Sciatic nerve (tissue), 2 donors: ENCODE results near the gene BCAT1. TPM values are rescaled to one million over a fixed set of nuclear protein-coding genes. Genes with fewer than 3 reads are reported as not detected.
A peak's percentile ranks its signal among the peaks of the same experiment; 100 is the strongest.
"Not testable (repeated sequence)": the region's sequence is repeated elsewhere in the genome, so short reads cannot be mapped to it uniquely, and the experiment has no call there.

Experiments used
- ATAC-seq: fragments of 200-7000 bp; cut with Tn5 transposase; one replicate; pipeline ENCODE4 v1.9.1; 2020; ENCODE audit warnings: mild to moderate bottlenecking, moderate library complexity
- DNase-seq: peaks from one replicate; pipeline ENCODE4 v3.0.0-alpha.2; 2020; ENCODE audit warnings: low spot score
- intact Hi-C: fragments of 100-400 bp; cut with DNase I; formaldehyde crosslinking; loops from one replicate; pipeline ENCODE4 v1.14.2; 2022
- total RNA-seq: library from RNA; stranded (reverse); fragmentation: NEBNext Ultra II Directional; extraction: Animal tissue kit (Norgen Biotek cat#: 25700); gene quantifications from one replicate; pipeline ENCODE4 v1.2.1, GENCODE V29; 2021
- donor health status: DM: no; HTN: no; CAD: no.
- donor health status: DM: no; HTN: no; CAD: no.

BCAT1 gene
- total RNA-seq, 1 donor from 2014 or later = 15.2 TPM

GRCh38 chr12:24840046-24840800 lies 108.7 kb downstream of the BCAT1 start:
- DNase-seq = no peak
- intact Hi-C loops = no loop called here
- ATAC-seq = peak; percentile 38

GRCh38 chr12:24839268-24839791 lies 109.6 kb downstream of the BCAT1 start:
- intact Hi-C loops = no loop called here
- ATAC-seq = peak; percentile 55
- DNase-seq = no peak

DNA sequence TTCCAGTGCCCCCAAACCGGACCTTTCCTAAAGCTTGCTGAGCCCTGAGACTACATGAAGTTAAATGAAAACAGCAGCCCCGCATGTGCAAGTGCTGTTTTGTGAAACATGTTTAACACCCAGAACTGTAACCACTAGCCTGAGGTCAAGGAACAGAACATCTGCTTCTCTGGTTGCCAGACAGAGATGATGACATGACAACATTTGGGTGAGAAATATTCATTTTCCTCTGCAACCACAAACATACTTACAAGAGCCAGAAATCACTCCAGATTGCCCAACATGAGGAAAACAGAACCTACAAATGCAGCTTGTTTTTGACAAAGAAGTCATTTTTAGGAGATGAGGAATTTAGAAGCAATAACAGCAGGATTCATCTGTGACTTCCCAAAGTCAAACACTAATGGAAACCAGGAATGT lies 110.4 kb downstream of the BCAT1 start:
- no peak for DNase-seq
- peak; percentile 97 for ATAC-seq
- intact Hi-C loops = no loop called here

- ATAC-seq (no peak), DNase-seq (no peak)
- intact Hi-C loops = no loop called here
Measured at GRCh38 chr12:24835377-24835776, 113.5 kb downstream of the BCAT1 start.

DNA sequence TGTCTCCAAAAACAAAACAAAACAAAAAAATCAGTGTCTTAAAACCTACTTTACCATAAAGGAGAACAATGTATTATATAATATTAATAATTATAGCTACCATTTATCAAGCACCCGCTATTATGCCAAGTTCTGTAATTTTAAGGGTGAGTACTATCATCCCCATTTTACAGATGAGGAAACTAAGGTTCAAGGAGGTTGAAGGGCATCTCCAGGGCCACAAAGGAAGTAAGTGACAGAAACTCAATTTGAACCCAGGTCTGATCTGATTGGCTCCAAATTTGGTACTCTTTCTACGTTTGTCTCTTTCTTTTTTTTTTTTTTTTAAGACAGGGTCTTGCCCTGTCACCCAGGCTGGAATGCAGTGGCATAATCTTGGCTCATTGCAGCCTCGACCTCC lies 115.4 kb downstream of the BCAT1 start:
- DNase-seq = no peak
- intact Hi-C loops = no loop called here
- ATAC-seq = no peak

- intact Hi-C loops = no loop called here
- no peak for ATAC-seq
- no peak for DNase-seq
Measured at GRCh38 chr12:24823808-24824515, 124.9 kb downstream of the BCAT1 start.

GRCh38 chr12:24822121-24822899 lies 126.6 kb downstream of the BCAT1 start:
- ATAC-seq (peak; percentile 78), DNase-seq (no peak)
- intact Hi-C loops = no loop called here

GRCh38 chr12:24821691-24822090 lies 127.2 kb downstream of the BCAT1 start:
- ATAC-seq = peak; percentile 40
- intact Hi-C loops = no loop called here

GRCh38 chr12:24820872-24821271 lies 128.0 kb downstream of the BCAT1 start:
- intact Hi-C loops = no loop called here
- DNase-seq (no peak), ATAC-seq (peak; percentile 90)

More at GRCh38 chr12:24821691-24822090, 127.2 kb downstream of the BCAT1 start:
- no peak for DNase-seq

DNA sequence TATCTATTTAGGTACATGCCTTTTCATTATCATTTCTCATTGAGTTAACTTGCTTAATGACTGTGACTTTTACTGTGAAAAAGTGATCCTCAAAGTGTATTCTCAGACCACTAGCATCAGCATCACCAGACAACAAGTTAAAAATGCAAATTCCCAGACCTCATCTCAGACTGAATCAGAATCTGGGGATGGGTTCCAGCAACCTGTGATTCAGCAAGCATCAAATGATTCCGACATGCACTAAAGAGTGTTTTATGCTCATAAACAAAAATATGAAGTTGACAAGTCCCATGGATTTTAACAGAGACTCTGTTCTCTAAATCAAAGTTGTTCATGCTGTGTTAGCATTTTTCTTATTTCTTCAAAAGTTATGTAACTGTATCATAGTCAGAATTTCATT lies 130.6 kb downstream of the BCAT1 start:
- ATAC-seq = no peak

GRCh38 chr12:24815114-24815423 lies 133.8 kb downstream of the BCAT1 start:
- DNase-seq (no peak), ATAC-seq (no peak)
- intact Hi-C loops = no loop called here

More for the DNA sequence above, 130.6 kb downstream of the BCAT1 start:
- intact Hi-C loops = no loop called here
- DNase-seq = no peak

- intact Hi-C loops = no loop called here
- ATAC-seq = peak; percentile 81
Measured at GRCh38 chr12:24814379-24815113, 134.4 kb downstream of the BCAT1 start.

GRCh38 chr12:24810378-24810777 lies 138.5 kb downstream of the BCAT1 start:
- intact Hi-C loops = no loop called here
- no peak for ATAC-seq
- no peak for DNase-seq

More at GRCh38 chr12:24814379-24815113, 134.4 kb downstream of the BCAT1 start:
- no peak for DNase-seq

GRCh38 chr12:24809306-24809705 lies 139.6 kb downstream of the BCAT1 start:
- DNase-seq, ATAC-seq, intact Hi-C loops: not testable (repeated sequence)

- ATAC-seq (no peak), DNase-seq (no peak)
- intact Hi-C loops = no loop called here
Measured at GRCh38 chr12:24808651-24809050, 140.2 kb downstream of the BCAT1 start.

DNA sequence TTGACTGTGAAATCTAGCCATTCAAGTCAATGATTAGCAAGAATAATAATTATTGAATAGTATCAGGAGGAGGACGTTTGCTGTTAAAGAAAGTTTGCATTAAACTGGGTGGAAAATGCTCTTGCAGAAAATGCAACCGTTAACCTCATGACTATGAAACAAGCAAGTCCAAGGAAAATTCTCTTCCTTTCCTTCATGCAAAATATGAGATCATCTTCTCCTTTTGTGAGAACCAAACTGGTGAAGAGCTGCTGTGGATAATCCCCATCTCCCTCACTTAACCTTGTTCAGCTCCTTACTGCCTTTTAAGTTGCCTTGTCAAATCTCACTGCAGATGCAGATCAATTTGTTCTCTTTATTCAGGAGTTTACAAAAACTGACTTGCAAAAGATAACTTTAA lies 142.5 kb downstream of the BCAT1 start:
- ATAC-seq = no peak
- intact Hi-C loops = no loop called here

DNA sequence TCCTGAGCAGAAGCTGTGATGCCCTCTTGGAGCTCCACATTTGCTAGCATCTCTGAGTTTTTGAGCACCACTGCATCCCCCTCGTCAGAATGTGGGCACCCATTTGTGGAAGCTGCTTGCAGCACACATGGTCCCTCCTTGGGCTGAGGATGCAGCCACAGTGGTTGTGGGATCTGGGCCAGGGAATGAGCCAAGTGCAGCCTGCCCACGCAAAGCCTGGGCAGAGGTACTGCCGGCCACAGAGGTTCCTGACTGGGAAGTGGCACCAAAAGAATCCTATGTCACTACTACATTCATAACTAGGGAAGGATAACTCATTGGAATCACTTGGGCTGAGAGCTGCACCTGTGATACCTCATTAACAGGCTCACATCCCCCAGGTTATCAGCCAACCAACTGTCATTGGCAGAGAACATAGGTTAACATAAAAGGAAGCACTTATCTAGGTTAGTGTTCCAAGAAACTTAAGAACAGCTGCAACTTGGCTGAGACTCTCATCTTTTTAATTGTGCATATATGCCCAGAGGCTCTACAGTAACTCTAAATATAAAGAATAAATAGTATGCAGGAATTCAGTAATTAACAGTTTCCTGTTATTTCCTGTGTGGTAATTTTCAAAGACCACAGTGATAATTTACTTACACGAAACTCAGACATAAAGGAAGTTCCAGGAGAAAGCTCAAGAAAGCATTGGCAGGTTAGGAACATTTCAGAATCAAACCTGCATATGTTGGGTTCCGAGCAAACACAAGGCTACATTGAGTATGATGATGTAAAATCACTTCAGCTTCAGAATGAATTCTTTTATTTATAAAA lies 145.3 kb downstream of the BCAT1 start:
- DNase-seq (no peak), ATAC-seq (no peak)
- intact Hi-C loops = no loop called here

More for the DNA sequence above, 142.5 kb downstream of the BCAT1 start:
- no peak for DNase-seq

GRCh38 chr12:24798335-24798734 lies 150.6 kb downstream of the BCAT1 start:
- DNase-seq = no peak
- intact Hi-C loops = no loop called here
- no peak for ATAC-seq
